NT2/D1 (cell line): ENCODE data around the gene INF2.

Experiments used
- SUZ12 ChIP-seq: IDR thresholded peaks from 2 replicates; pipeline ENCODE4 v1.6.1; 2011; ENCODE audit not compliant: insufficient read length, insufficient read depth; ENCODE audit errors: extremely low read depth
- ZNF274 ChIP-seq: IDR thresholded peaks from 2 replicates; pipeline ENCODE4 v1.6.1; 2011; ENCODE audit warnings: mild to moderate bottlenecking, low read depth, low read length

DNA sequence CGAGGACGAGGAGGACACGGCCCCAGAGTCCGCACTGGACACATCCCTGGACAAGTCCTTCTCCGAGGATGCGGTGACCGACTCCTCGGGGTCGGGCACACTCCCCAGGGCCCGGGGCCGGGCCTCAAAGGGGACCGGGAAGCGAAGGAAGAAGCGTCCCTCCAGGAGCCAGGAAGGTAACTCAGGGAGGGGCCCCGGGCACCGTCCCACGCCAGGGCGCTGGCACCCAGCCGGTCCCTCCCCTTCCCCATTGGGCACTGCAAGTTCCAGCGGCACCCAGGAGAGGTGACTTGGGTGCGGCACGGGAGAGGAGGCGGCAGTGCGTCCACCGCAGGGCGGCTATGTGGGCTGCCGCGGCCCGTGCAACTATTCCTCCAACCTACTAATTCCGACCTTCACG lies 25.3 kb downstream of the INF2 start:
- no peak for TF ChIP-seq SUZ12
- TF ChIP-seq ZNF274 = no peak
